ENCODE data around the gene LIMCH1. TPM values are rescaled to one million over a fixed set of nuclear protein-coding genes. Genes with fewer than 3 reads are reported as not detected.

The LIMCH1 gene
- total and polyA plus RNA-seq, 2 of the 8 experiments (the other 6 are each of a cell fraction or from before 2014, with no cell fraction given) = 2.7 to 3.0 TPM

GRCh38 chr4:41665636-41666207 is 127.8 kb downstream of the LIMCH1 start:
- H3K18ac ChIP-seq (ENCODE audit: extremely low read depth, low read length) = no peak overlapping the region
- no peak overlapping the region for H3K4me3 ChIP-seq (ENCODE audit: extremely low read depth in 1 of 4, insufficient read depth in 2 of 4, low read depth in 3 of 4, low read length in 4 of 4)
- no peak overlapping the region for H2AFZ ChIP-seq (ENCODE audit: low read length)
- H3K79me1 ChIP-seq (ENCODE audit: low read depth, low read length) = no peaks in the 10 kb centered on the region
- no peak overlapping the region for H2BK15ac ChIP-seq (ENCODE audit: low read length)
- H2BK12ac ChIP-seq (ENCODE audit: low read depth, low read length) = no peak overlapping the region
- H2BK5ac ChIP-seq (ENCODE audit: low read depth, low read length) = no peak overlapping the region
- CTCF ChIA-PET (ENCODE audit: partially characterized antibody) = interaction anchor here (0.6 to 6.9 kb wide), 3 partner anchors 371 to 758 kb away, joined by 3 to 107 read pairs (median 4); no protein-coding TSS in a partner anchor
- H4K8ac ChIP-seq (ENCODE audit: extremely low read depth, insufficient read depth, low read length) = no peak overlapping the region
- no peak overlapping the region for H3K4ac ChIP-seq (replicated peaks; ENCODE audit: insufficient read length, low read depth, low read length)
- DNase-seq (ENCODE audit: low read depth in 1 of 2, low spot score in 2 of 2) (no peak), FAIRE-seq (no peak)
- no peak overlapping the region for H3K14ac ChIP-seq (ENCODE audit: insufficient read length)
- H3K27ac ChIP-seq (ENCODE audit: low read depth, low read length) = no peak overlapping the region
- H3K23me2 ChIP-seq (ENCODE audit: low read depth, low read length) = no peaks in the 10 kb centered on the region
- H4K5ac ChIP-seq (ENCODE audit: insufficient read length, low read depth, low read length) = no peak overlapping the region
- WGBS, 2 experiments (ENCODE audit: extremely low coverage in 1 of 2, insufficient coverage in 1 of 2, insufficient read length in 1 of 2, insufficient replicate concordance in 2 of 2, low coverage in 1 of 2, low lambda C conversion rate in 2 of 2, missing lambda C conversion rate in 1 of 2) = 92% methylated on average over 3 of the region's 3 CpGs; no CpG with 5 or more reads in 1 of the 2 experiments
- H3K9ac ChIP-seq (replicated peaks in 1 of 4; ENCODE audit: extremely low read depth in 1 of 4, low read depth in 3 of 4, low read length in 3 of 4) = peak overlapping the region in 1 of 4 experiments; percentile 34; a peak in 1 of 7 replicates
- H3K23ac ChIP-seq (ENCODE audit: insufficient read length) = no peak overlapping the region
- no peaks in the 10 kb centered on the region for H3K79me2 ChIP-seq (ENCODE audit: control insufficient read depth in 1 of 2, insufficient read depth in 2 of 2, low read length in 2 of 2)
- POLR2A ChIA-PET (ENCODE audit: partially characterized antibody) = no interaction called here
- H2AK5ac ChIP-seq (ENCODE audit: low read depth, low read length) = no peak overlapping the region
- H3K56ac ChIP-seq (replicated peaks; ENCODE audit: insufficient read length, low read depth, low read length) = no peak overlapping the region
- no peaks in the 10 kb centered on the region for H3K27me3 ChIP-seq (replicated peaks in 1 of 4; ENCODE audit: control insufficient read depth in 3 of 4, extremely low read depth in 1 of 4, insufficient read depth in 3 of 4, low read length in 3 of 4)
- H3K4me2 ChIP-seq (ENCODE audit: insufficient read depth in 1 of 2, low read depth in 2 of 2, low read length in 2 of 2) = no peak overlapping the region
- no peaks in the 10 kb centered on the region for H4K20me1 ChIP-seq (replicated peaks in 1 of 2; ENCODE audit: control insufficient read depth in 1 of 2, insufficient read depth in 2 of 2, low read length in 2 of 2)
- no peak overlapping the region for H2BK120ac ChIP-seq (replicated peaks; ENCODE audit: low read depth, low read length)
- H3K9me3 ChIP-seq (ENCODE audit: insufficient read depth in 2 of 2, low read depth in 1 of 2, low read length in 1 of 2) = no peaks in the 10 kb centered on the region
- no peaks in the 10 kb centered on the region for H3K36me3 ChIP-seq (ENCODE audit: control insufficient read depth in 2 of 4, insufficient read depth in 4 of 4, low read length in 3 of 4)
- no peak overlapping the region for H4K91ac ChIP-seq (replicated peaks; ENCODE audit: insufficient read length, low read length)
- H3K4me1 ChIP-seq (replicated peaks in 1 of 4; ENCODE audit: control insufficient read depth in 3 of 4, insufficient read depth in 4 of 4, low read length in 3 of 4) = no peaks in the 10 kb centered on the region
- no peak overlapping the region for H2BK20ac ChIP-seq (ENCODE audit: low read length)
- TF ChIP-seq SP2 (IDR thresholded peaks at IDR 0.05; ENCODE audit: low read length) (no peak), HDAC6 (IDR thresholded peaks at IDR 0.05; ENCODE audit: low read depth, low read length) (no peak), USF2 (IDR thresholded peaks at IDR 0.05; ENCODE audit: low read length) (no peak), NRF1 (IDR thresholded peaks at IDR 0.05; ENCODE audit: low read depth, low read length) (no peak), CTCF (IDR thresholded peaks at IDR 0.05; ENCODE audit: control extremely low read depth in 1 of 3, insufficient read depth in 1 of 3, low read depth in 1 of 3, low read length in 3 of 3) (no peak), ATF2 (IDR thresholded peaks at IDR 0.05; ENCODE audit: low read length) (no peak), KDM1A (IDR thresholded peaks at IDR 0.05; ENCODE audit: borderline replicate concordance, low read length) (no peak), SP4 (IDR thresholded peaks at IDR 0.05; ENCODE audit: low read length) (no peak)
